Mononuclear cell (primary cell): ENCODE data around the gene JARID2. TPM values are rescaled to one million over a fixed set of nuclear protein-coding genes. Genes with fewer than 3 reads are reported as not detected.

Experiments used
- H3K27me3 ChIP-seq: 2 replicates; pipeline ENCODE4 v1.6.0; 2011; ENCODE audit warnings: low read length, control low read depth; ENCODE audit not compliant: insufficient read depth
- H3K4me1 ChIP-seq: 2 replicates; pipeline ENCODE4 v1.5.1; 2011; ENCODE audit warnings: mild to moderate bottlenecking, low read length, control low read depth; ENCODE audit not compliant: insufficient read depth
- H3K4me3 ChIP-seq: 2 replicates; pipeline ENCODE4 v1.5.1; 2011; ENCODE audit warnings: mild to moderate bottlenecking, low read length, moderate library complexity
- H3K9me3 ChIP-seq: 2 replicates; pipeline ENCODE4 v1.5.1; 2011; ENCODE audit warnings: low read depth, mild to moderate bottlenecking, control low read depth, low read length
- total RNA-seq: library from RNA; depleted of rRNA; stranded (reverse); fragments of >200 nt; gene quantifications from one replicate; pipeline ENCODE4 v1.2.3, GENCODE V29; 2012

JARID2 gene
- total RNA-seq, 1 donor = 74.8 TPM

- H3K4me3 ChIP-seq = no peak overlapping the region
- no peaks in the 10 kb centered on the region for H3K9me3 ChIP-seq
- H3K27me3 ChIP-seq = no peaks in the 10 kb centered on the region
- H3K4me1 ChIP-seq = peaks cover 96% of the 10 kb centered on the region
These were observed 118.7 kb downstream of the JARID2 start for GRCh38 chr6:15364401-15365037.

- Histone ChIP-seq H3K9me3 (no peaks in the 10 kb centered on the region), H3K4me3 (no peak overlapping the region), H3K27me3 (no peaks in the 10 kb centered on the region), H3K4me1 (peaks cover 96% of the 10 kb centered on the region)
These were observed 119.4 kb downstream of the JARID2 start for GRCh38 chr6:15365273-15365687.

- Histone ChIP-seq H3K27me3 (no peaks in the 10 kb centered on the region), H3K4me3 (no peak overlapping the region), H3K9me3 (no peaks in the 10 kb centered on the region), H3K4me1 (peaks cover 95% of the 10 kb centered on the region)
These were observed 120.2 kb downstream of the JARID2 start for GRCh38 chr6:15366003-15366535.

- Histone ChIP-seq H3K4me1 (peaks cover 95% of the 10 kb centered on the region), H3K9me3 (no peaks in the 10 kb centered on the region), H3K4me3 (no peak overlapping the region), H3K27me3 (no peaks in the 10 kb centered on the region)
These were observed 121.0 kb downstream of the JARID2 start for GRCh38 chr6:15366879-15367278.

- H3K4me1 ChIP-seq = peaks cover 91% of the 10 kb centered on the region
These were observed 122.3 kb downstream of the JARID2 start for GRCh38 chr6:15368186-15368585.

GRCh38 chr6:15368873-15369272, 123.0 kb downstream of the JARID2 start:
- no peaks in the 10 kb centered on the region for H3K9me3 ChIP-seq
- no peak overlapping the region for H3K4me3 ChIP-seq
- H3K4me1 ChIP-seq = peaks cover 84% of the 10 kb centered on the region
- H3K27me3 ChIP-seq = no peaks in the 10 kb centered on the region

More at GRCh38 chr6:15368186-15368585, 122.3 kb downstream of the JARID2 start:
- H3K27me3 ChIP-seq = no peaks in the 10 kb centered on the region
- no peaks in the 10 kb centered on the region for H3K9me3 ChIP-seq
- H3K4me3 ChIP-seq = no peak overlapping the region

- Histone ChIP-seq H3K4me1 (peaks cover 80% of the 10 kb centered on the region), H3K27me3 (no peaks in the 10 kb centered on the region), H3K4me3 (no peak overlapping the region), H3K9me3 (no peaks in the 10 kb centered on the region)
These were observed 124.0 kb downstream of the JARID2 start for GRCh38 chr6:15369838-15370237.

GRCh38 chr6:15370733-15371671, 125.1 kb downstream of the JARID2 start:
- Histone ChIP-seq H3K27me3 (no peaks in the 10 kb centered on the region), H3K9me3 (no peaks in the 10 kb centered on the region), H3K4me1 (peaks cover 69% of the 10 kb centered on the region), H3K4me3 (no peak overlapping the region)

GRCh38 chr6:15372932-15373331, 127.1 kb downstream of the JARID2 start:
- H3K9me3 ChIP-seq = no peaks in the 10 kb centered on the region
- peaks cover 51% of the 10 kb centered on the region for H3K4me1 ChIP-seq
- no peaks in the 10 kb centered on the region for H3K27me3 ChIP-seq

GRCh38 chr6:15374119-15374518, 128.2 kb downstream of the JARID2 start:
- H3K9me3 ChIP-seq = no peaks in the 10 kb centered on the region
- H3K4me3 ChIP-seq = no peak overlapping the region
- H3K4me1 ChIP-seq = peaks cover 47% of the 10 kb centered on the region
- H3K27me3 ChIP-seq = no peaks in the 10 kb centered on the region

More at GRCh38 chr6:15372932-15373331, 127.1 kb downstream of the JARID2 start:
- H3K4me3 ChIP-seq = no peak overlapping the region

GRCh38 chr6:15375018-15375417, 129.1 kb downstream of the JARID2 start:
- peaks cover 38% of the 10 kb centered on the region for H3K4me1 ChIP-seq
- no peaks in the 10 kb centered on the region for H3K27me3 ChIP-seq
- no peaks in the 10 kb centered on the region for H3K9me3 ChIP-seq
- no peak overlapping the region for H3K4me3 ChIP-seq

- H3K27me3 ChIP-seq = no peaks in the 10 kb centered on the region
- H3K4me3 ChIP-seq = no peak overlapping the region
- peaks cover 31% of the 10 kb centered on the region for H3K4me1 ChIP-seq
- H3K9me3 ChIP-seq = no peaks in the 10 kb centered on the region
These were observed 129.9 kb downstream of the JARID2 start for GRCh38 chr6:15375638-15376290.

GRCh38 chr6:15376900-15377487, 131.1 kb downstream of the JARID2 start:
- H3K27me3 ChIP-seq = no peaks in the 10 kb centered on the region
- no peak overlapping the region for H3K4me3 ChIP-seq
- H3K4me1 ChIP-seq = peaks cover 28% of the 10 kb centered on the region
- H3K9me3 ChIP-seq = no peaks in the 10 kb centered on the region

- no peaks in the 10 kb centered on the region for H3K27me3 ChIP-seq
- H3K4me1 ChIP-seq = peaks cover 24% of the 10 kb centered on the region
- H3K4me3 ChIP-seq = no peak overlapping the region
- H3K9me3 ChIP-seq = no peaks in the 10 kb centered on the region
These were observed 132.4 kb downstream of the JARID2 start for GRCh38 chr6:15378272-15378671.
